ENCODE data around the gene NCKAP1. TPM values are rescaled to one million over a fixed set of nuclear protein-coding genes. Genes with fewer than 3 reads are reported as not detected.
"Not testable (repeated sequence)": the region's sequence is repeated elsewhere in the genome, so short reads cannot be mapped to it uniquely, and the experiment has no call there.

Gene NCKAP1
- total and polyA plus RNA-seq, 10 donors: 8.9 to 62.5 (median 49.3) TPM

- Histone ChIP-seq H3K9me3 (no peaks in the 10 kb centered on the region), H3K4me1 (no peaks in the 10 kb centered on the region), H3K36me3 (no peaks in the 10 kb centered on the region), H3K27ac (no peak overlapping the region), H3K4me3 (no peak overlapping the region), H3K27me3 (replicated peaks in 1 of 7) (no peaks in the 10 kb centered on the region)
- TF ChIP-seq CTCF (IDR thresholded peaks at IDR 0.05 in 8 of 11, conservative IDR thresholded peaks at IDR 0.05 in 3 of 11) (no peak), POLR2AphosphoS5 (IDR thresholded peaks at IDR 0.05) (no peak), POLR2A (IDR thresholded peaks at IDR 0.05) (no peak)
- intact Hi-C loops (cut with DNase I; ENCODE audit: low total_unique reads): no loop called here
- no peak for DNase-seq
- WGBS, 5 donors: 84 to 92% (median 88%) methylated on average over 6 of the region's 6 CpGs
Measured at GRCh38 chr2:182895798-182896197, 142.5 kb downstream of the NCKAP1 start.

DNA sequence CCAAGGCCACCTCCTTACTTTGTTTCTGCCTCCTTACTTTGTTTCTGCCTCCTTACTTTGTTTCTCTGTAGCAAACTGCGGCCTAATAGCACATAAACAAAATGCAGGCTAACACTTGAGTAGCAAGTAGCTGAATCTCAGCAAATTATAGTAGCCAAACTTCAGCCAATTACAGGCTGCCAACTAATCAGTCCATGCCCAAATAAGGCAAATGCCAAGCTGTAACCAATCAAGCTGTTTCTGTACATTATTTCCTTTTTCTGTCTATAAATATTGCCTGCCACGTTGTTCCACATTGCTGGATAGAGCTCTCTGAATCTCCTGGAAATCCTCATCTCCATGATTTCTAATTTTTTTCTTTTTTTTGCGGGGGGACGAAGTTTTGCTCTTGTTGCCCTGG is 143.1 kb downstream of the NCKAP1 start:
- TF ChIP-seq POLR2AphosphoS5 (IDR thresholded peaks at IDR 0.05) (no peak), POLR2A (IDR thresholded peaks at IDR 0.05) (no peak), CTCF (IDR thresholded peaks at IDR 0.05 in 8 of 11, conservative IDR thresholded peaks at IDR 0.05 in 3 of 11) (no peak)
- Histone ChIP-seq H3K27me3 (replicated peaks in 1 of 7) (no peaks in the 10 kb centered on the region), H3K36me3 (no peaks in the 10 kb centered on the region), H3K4me3 (no peak overlapping the region), H3K4me1 (no peaks in the 10 kb centered on the region), H3K27ac (no peak overlapping the region), H3K9me3 (no peaks in the 10 kb centered on the region)
- intact Hi-C loops (cut with DNase I; ENCODE audit: low total_unique reads): no loop called here
- WGBS, 5 donors: 84 to 90% (median 87%) methylated on average over 4 of the region's 4 CpGs
- no peak for DNase-seq

DNA sequence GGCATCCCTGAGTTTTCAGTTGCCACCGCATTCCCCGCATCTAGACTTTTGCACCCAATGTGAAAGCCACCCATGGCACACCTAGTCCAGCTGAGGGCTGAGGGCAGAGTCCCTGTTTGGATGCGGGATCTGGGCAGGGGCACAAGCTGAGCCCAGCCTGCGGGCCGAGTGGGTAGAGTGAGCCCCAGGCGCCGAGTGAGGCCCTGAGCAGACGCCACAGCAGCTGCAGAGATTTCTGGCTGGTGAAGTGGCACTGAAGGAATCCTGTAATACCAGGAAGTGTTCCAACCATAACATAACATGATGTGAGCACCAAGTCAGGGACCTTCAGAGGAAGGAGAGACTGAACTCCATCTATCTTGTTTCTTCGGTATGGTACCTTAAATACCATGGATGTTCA is 144.1 kb downstream of the NCKAP1 start:
- no peaks in the 10 kb centered on the region for H3K9me3 ChIP-seq
- no peak overlapping the region for H3K27ac ChIP-seq
- 94 to 98% (median 96%) methylated on average over 9 of the region's 9 CpGs for WGBS, 5 donors
- H3K4me3 ChIP-seq: no peak overlapping the region
- intact Hi-C loops (cut with DNase I; ENCODE audit: low total_unique reads): no loop called here
- TF ChIP-seq POLR2AphosphoS5 (IDR thresholded peaks at IDR 0.05): no peak
- no peak for TF ChIP-seq POLR2A (IDR thresholded peaks at IDR 0.05)
- TF ChIP-seq CTCF (IDR thresholded peaks at IDR 0.05 in 8 of 11, conservative IDR thresholded peaks at IDR 0.05 in 3 of 11): no peak
- no peak for DNase-seq
- no peaks in the 10 kb centered on the region for H3K4me1 ChIP-seq
- H3K27me3 ChIP-seq (replicated peaks in 1 of 7): no peaks in the 10 kb centered on the region
- no peaks in the 10 kb centered on the region for H3K36me3 ChIP-seq

- TF ChIP-seq CTCF (IDR thresholded peaks at IDR 0.05 in 8 of 11, conservative IDR thresholded peaks at IDR 0.05 in 3 of 11) (no peak), POLR2AphosphoS5 (IDR thresholded peaks at IDR 0.05) (no peak), POLR2A (IDR thresholded peaks at IDR 0.05) (no peak)
- H3K36me3 ChIP-seq: no peaks in the 10 kb centered on the region
- no peaks in the 10 kb centered on the region for H3K27me3 ChIP-seq (replicated peaks in 1 of 7)
- H3K4me3 ChIP-seq: no peak overlapping the region
- intact Hi-C loops (cut with DNase I; ENCODE audit: low total_unique reads): no loop called here
- H3K9me3 ChIP-seq: no peaks in the 10 kb centered on the region
- no peak overlapping the region for H3K27ac ChIP-seq
- DNase-seq: no peak
- 81 to 94% (median 85%) methylated on average over 10 to 11 of the region's 11 CpGs for WGBS, 5 donors
- H3K4me1 ChIP-seq: no peaks in the 10 kb centered on the region
Measured at GRCh38 chr2:182893666-182894065, 144.6 kb downstream of the NCKAP1 start.

DNA sequence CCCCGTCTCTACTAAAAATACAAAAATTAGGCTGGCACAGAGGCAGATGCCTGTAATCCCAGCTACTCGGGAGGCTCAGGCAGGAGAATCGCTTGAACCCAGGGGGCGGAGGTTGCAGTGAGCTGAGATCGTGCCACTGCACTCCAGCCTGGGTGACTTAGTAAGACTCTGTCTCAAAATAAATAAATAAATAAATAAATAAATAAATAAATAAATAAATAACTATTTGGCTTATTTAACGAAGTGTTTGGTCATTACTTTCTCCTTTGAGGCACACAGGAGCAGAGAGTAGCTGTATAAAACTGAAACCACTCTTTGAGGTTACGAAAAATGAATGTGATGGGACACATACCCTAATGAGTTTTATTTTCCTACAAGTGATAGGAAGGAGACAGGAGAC is 145.2 kb downstream of the NCKAP1 start:
- WGBS, 5 donors: 84 to 93% (median 88%) methylated on average over 7 of the region's 7 CpGs
- not testable (repeated sequence) for H3K4me3 ChIP-seq, H3K27ac ChIP-seq

More for the DNA sequence above, 145.2 kb downstream of the NCKAP1 start:
- H3K9me3 ChIP-seq; H3K27me3 ChIP-seq (replicated peaks in 1 of 7); DNase-seq; H3K36me3 ChIP-seq; H3K4me1 ChIP-seq; intact Hi-C loops (cut with DNase I; ENCODE audit: low total_unique reads): not testable (repeated sequence)
